HG03457 (cell line): ENCODE measurements around the gene CCND1.

Experiments
- ATAC-seq: cut with Tn5 transposase; IDR thresholded peaks from one replicate; pipeline ENCODE4 v1.9.1; 2021; ENCODE audit warnings: moderate number of reproducible peaks; ENCODE audit not compliant: unreplicated experiment

Gene CCND1

GRCh38 chr11:69651834-69652620 is 11.1 kb downstream of the CCND1 start:
- no peak for ATAC-seq

GRCh38 chr11:69652999-69653398 is 12.0 kb downstream of the CCND1 start:
- ATAC-seq: no peak

GRCh38 chr11:69653406-69653960 is 12.5 kb downstream of the CCND1 start:
- ATAC-seq: no peak

- no peak for ATAC-seq
Observed at GRCh38 chr11:69654001-69654659, 13.2 kb downstream of the CCND1 start.

- no peak for ATAC-seq
Observed at GRCh38 chr11:69654660-69655478, 13.9 kb downstream of the CCND1 start.

- no peak for ATAC-seq
Observed at GRCh38 chr11:69655479-69656428, 14.8 kb downstream of the CCND1 start.

GRCh38 chr11:69656536-69657455 is 15.8 kb downstream of the CCND1 start:
- no peak for ATAC-seq

GRCh38 chr11:69657456-69657910 is 16.5 kb downstream of the CCND1 start:
- no peak for ATAC-seq

- no peak for ATAC-seq
Observed at GRCh38 chr11:69657911-69658625, 17.1 kb downstream of the CCND1 start.

GRCh38 chr11:69658626-69659450 is 17.9 kb downstream of the CCND1 start:
- no peak for ATAC-seq

- ATAC-seq: no peak
Observed at GRCh38 chr11:69659591-69659990, 18.6 kb downstream of the CCND1 start.

- ATAC-seq: no peak
Observed at GRCh38 chr11:69660001-69660500, 19.1 kb downstream of the CCND1 start.

- ATAC-seq: no peak
Observed at GRCh38 chr11:69661413-69661715, 20.4 kb downstream of the CCND1 start.

GRCh38 chr11:69662021-69662698 is 21.2 kb downstream of the CCND1 start:
- ATAC-seq: no peak

GRCh38 chr11:69662806-69663205 is 21.9 kb downstream of the CCND1 start:
- ATAC-seq: no peak

- ATAC-seq: no peak
Observed at GRCh38 chr11:69663326-69663725, 22.4 kb downstream of the CCND1 start.
